ENCODE results near the gene IPPK.

GRCh38 chr9:92660266-92660665, 9.7 kb downstream of the IPPK start:
- TF ChIP-seq TARDBP (IDR thresholded peaks at IDR 0.05) (no peak), ARNT (IDR thresholded peaks at IDR 0.05) (no peak), LEF1 (IDR thresholded peaks at IDR 0.05; ENCODE audit: borderline replicate concordance) (no peak), PKNOX1 (IDR thresholded peaks at IDR 0.05) (no peak), ZNF384 (IDR thresholded peaks at IDR 0.05) (no peak), HDGF (IDR thresholded peaks at IDR 0.05; ENCODE audit: borderline replicate concordance) (no peak), SP1 (IDR thresholded peaks at IDR 0.05) (no peak), SUZ12 (IDR thresholded peaks at IDR 0.05) (no peak), FOXK2 (IDR thresholded peaks at IDR 0.05) (no peak), FOXM1 (IDR thresholded peaks at IDR 0.05; ENCODE audit: borderline replicate concordance) (no peak), ELF4 (IDR thresholded peaks at IDR 0.05) (no peak)

All from HEK293T (cell line).